Measurements from ENCODE around the gene PHKA2.

GRCh38 chrX:18924507-18925088 lies 59.3 kb downstream of the PHKA2 start:
- TF ChIP-seq CTCF (IDR thresholded peaks at IDR 0.05) (no peak), POLR2A (IDR thresholded peaks at IDR 0.05) (no peak)
